CD4-positive, alpha-beta T cell treated with Interleukin-17A for 4 hours (primary cell): ENCODE results near the gene HSPA14.
"Not testable (repeated sequence)": the region's sequence is repeated elsewhere in the genome, so short reads cannot be mapped to it uniquely, and the experiment has no call there.

ENCODE experiments used
- DNase-seq: peaks from one replicate; pipeline ENCODE4 v3.0.0-alpha.2; 2020; ENCODE audit warnings: mixed read lengths

Gene HSPA14

GRCh38 chr10:14837757-14838581, at the start of gene HSPA14, which contains the start of the genes CDNF and MSANTD7:
HSPA14 (plus strand) TSS chr10:14838306; CDS start chr10:14838403, 97 bp downstream.
CDNF (minus strand) TSS chr10:14838037; CDS start chr10:14837946, 91 bp downstream.
MSANTD7 (plus strand) TSS chr10:14838306; CDS start chr10:14842285, 3,979 bp downstream.
- peak; percentile 99 for DNase-seq

GRCh38 chr10:14798636-14799035, 39.5 kb upstream of the HSPA14 start:
- DNase-seq: no peak

- DNase-seq: no peak
These were observed 37.7 kb upstream of the HSPA14 start for GRCh38 chr10:14800397-14800796.

GRCh38 chr10:14801723-14802122, 36.4 kb upstream of the HSPA14 start:
- peak; percentile 4 for DNase-seq

GRCh38 chr10:14803827-14804226, 34.3 kb upstream of the HSPA14 start:
- DNase-seq: no peak

- no peak for DNase-seq
These were observed 31.8 kb upstream of the HSPA14 start for GRCh38 chr10:14806318-14806717.

- no peak for DNase-seq
These were observed 26.8 kb upstream of the HSPA14 start for GRCh38 chr10:14810969-14811953.

- no peak for DNase-seq
These were observed 25.8 kb upstream of the HSPA14 start for GRCh38 chr10:14812271-14812670.

- DNase-seq: no peak
These were observed 22.4 kb upstream of the HSPA14 start for GRCh38 chr10:14815681-14816080.

GRCh38 chr10:14816717-14817116, 21.4 kb upstream of the HSPA14 start:
- DNase-seq: not testable (repeated sequence)

- DNase-seq: no peak
These were observed 17.9 kb upstream of the HSPA14 start for GRCh38 chr10:14820010-14820774.

GRCh38 chr10:14820775-14821154, 17.3 kb upstream of the HSPA14 start:
- DNase-seq: no peak

GRCh38 chr10:14821635-14822375, 16.3 kb upstream of the HSPA14 start:
- DNase-seq: no peak

- DNase-seq: peak; percentile 65
These were observed 15.0 kb upstream of the HSPA14 start for GRCh38 chr10:14822879-14823755.

- no peak for DNase-seq
These were observed 14.1 kb upstream of the HSPA14 start for GRCh38 chr10:14823966-14824365.

GRCh38 chr10:14826076-14826829, 11.9 kb upstream of the HSPA14 start:
- DNase-seq: no peak

GRCh38 chr10:14833106-14833505, 5.0 kb upstream of the HSPA14 start:
- no peak for DNase-seq

- no peak for DNase-seq
These were observed 1.9 kb upstream of the HSPA14 start for GRCh38 chr10:14836208-14836607.

- DNase-seq: no peak
These were observed 926 bp upstream of the HSPA14 start for GRCh38 chr10:14837003-14837756.
